ENCODE data around the gene ABCC12.
"Not testable (repeated sequence)": the region's sequence is repeated elsewhere in the genome, so short reads cannot be mapped to it uniquely, and the experiment has no call there.

The ABCC12 gene

GRCh38 chr16:48155926-48156789 lies at the start of gene ABCC12:
Gene ABCC12, minus strand, starts transcription at chr16:48155993. Its CDS starts 9,569 bp downstream, at chr16:48146424.
- no peak for FAIRE-seq

- FAIRE-seq = no peak
Observed at GRCh38 chr16:48204825-48205151, 49.0 kb upstream of the ABCC12 start.

GRCh38 chr16:48203974-48204824 lies 48.4 kb upstream of the ABCC12 start:
- FAIRE-seq = no peak

- FAIRE-seq = no peak
Observed at GRCh38 chr16:48201515-48202201, 45.9 kb upstream of the ABCC12 start.

- no peak for FAIRE-seq
Observed at GRCh38 chr16:48197294-48197693, 41.5 kb upstream of the ABCC12 start.

- no peak for FAIRE-seq
Observed at GRCh38 chr16:48194828-48195556, 39.2 kb upstream of the ABCC12 start.

GRCh38 chr16:48193846-48194245 lies 38.1 kb upstream of the ABCC12 start:
- FAIRE-seq = no peak

- FAIRE-seq = no peak
Observed at GRCh38 chr16:48188449-48189102, 32.8 kb upstream of the ABCC12 start.

- FAIRE-seq = no peak
Observed at GRCh38 chr16:48187779-48188178, 32.0 kb upstream of the ABCC12 start.

- FAIRE-seq = no peak
Observed at GRCh38 chr16:48184681-48185080, 28.9 kb upstream of the ABCC12 start.

- no peak for FAIRE-seq
Observed at GRCh38 chr16:48182979-48183537, 27.3 kb upstream of the ABCC12 start.

GRCh38 chr16:48181746-48182520 lies 26.1 kb upstream of the ABCC12 start:
- FAIRE-seq = not testable (repeated sequence)

GRCh38 chr16:48180868-48181480 lies 25.2 kb upstream of the ABCC12 start:
- FAIRE-seq = no peak

- FAIRE-seq = no peak
Observed at GRCh38 chr16:48176635-48177408, 21.0 kb upstream of the ABCC12 start.

GRCh38 chr16:48173889-48174288 lies 18.1 kb upstream of the ABCC12 start:
- no peak for FAIRE-seq

- no peak for FAIRE-seq
Observed at GRCh38 chr16:48172682-48173081, 16.9 kb upstream of the ABCC12 start.

- no peak for FAIRE-seq
Observed at GRCh38 chr16:48169896-48170295, 14.1 kb upstream of the ABCC12 start.

GRCh38 chr16:48168075-48168474 lies 12.3 kb upstream of the ABCC12 start:
- no peak for FAIRE-seq

- not testable (repeated sequence) for FAIRE-seq
Observed at GRCh38 chr16:48166617-48167016, 10.8 kb upstream of the ABCC12 start.
